PC-3 (cell line): Measurements from ENCODE around the gene LRRC8C. TPM values are rescaled to one million over a fixed set of nuclear protein-coding genes. Genes with fewer than 3 reads are reported as not detected.

ENCODE experiments used
- ATAC-seq: fragments of 200-7000 bp; cut with Tn5 transposase; 2 replicates; pipeline ENCODE4 v1.9.1; 2020; ENCODE audit warnings: mild to moderate bottlenecking, moderate library complexity
- BruUV-seq: library from RNA; stranded (reverse); fragments of 400-500 nt; replicated peaks from 2 replicates; lab custom pipeline; 2021; lab: Mats Ljungman, UMichigan
- CTCF ChIA-PET: fragments of 300-600 bp; sonication (Branson Sonifier 250); formaldehyde crosslinking; loops from one replicate; lab custom pipeline; 2022; ENCODE audit warnings: antibody characterized with exemption; lab: Charles Lee
- POLR2A ChIA-PET: fragments of 300-600 bp; sonication (Branson Sonifier 250); formaldehyde crosslinking; loops from one replicate; lab custom pipeline; 2022; ENCODE audit warnings: antibody characterized with exemption; ENCODE audit not compliant: unreplicated experiment; lab: Charles Lee
- DNase-seq: peaks from one replicate; pipeline ENCODE4 v3.0.0-alpha.2; 2015
- H2AFZ ChIP-seq: fragments of 300-600 bp; sonication (generic); 2 replicates; pipeline ENCODE4 v1.6.0; 2016; ENCODE audit warnings: antibody characterized with exemption, low read length
- H3F3A ChIP-seq: fragments of 300-600 bp; sonication (generic); one replicate; pipeline ENCODE4 v1.6.0; 2017; ENCODE audit warnings: antibody characterized with exemption, low read length, control low read depth, mild to moderate bottlenecking; ENCODE audit not compliant: unreplicated experiment
- H3K27ac ChIP-seq: fragments of 300-600 bp; sonication (generic); 2 replicates; pipeline ENCODE4 v1.5.1; 2016; ENCODE audit warnings: mild to moderate bottlenecking, low read length
- H3K27me3 ChIP-seq: fragments of 300-600 bp; sonication (generic); 2 replicates; pipeline ENCODE4 v1.6.1; 2016; ENCODE audit warnings: low read length, mixed read lengths
- H3K36me3 ChIP-seq: fragments of 300-600 bp; sonication (generic); 2 replicates; pipeline ENCODE4 v1.6.1; 2016; ENCODE audit warnings: low read depth, mixed run types, low read length, mixed read lengths
- H3K4me1 ChIP-seq: fragments of 300-600 bp; sonication (generic); 2 replicates; pipeline ENCODE4 v1.5.1; 2016; ENCODE audit warnings: low read length; ENCODE audit not compliant: insufficient read depth
- H3K4me2 ChIP-seq: fragments of 300-600 bp; sonication (generic); 2 replicates; pipeline ENCODE4 v1.6.0; 2016; ENCODE audit warnings: low read length
- H3K4me3 ChIP-seq: fragments of 300-600 bp; sonication (generic); 2 replicates; pipeline ENCODE4 v1.5.1; 2016; ENCODE audit warnings: mild to moderate bottlenecking, low read length, mixed read lengths
- H3K79me2 ChIP-seq: fragments of 300-600 bp; sonication (generic); 2 replicates; pipeline ENCODE4 v1.6.1; 2017; ENCODE audit warnings: low read length, mixed read lengths
- H3K9ac ChIP-seq: fragments of 300-600 bp; sonication (generic); 2 replicates; pipeline ENCODE4 v1.6.0; 2016; ENCODE audit warnings: mild to moderate bottlenecking, low read length
- H3K9me2 ChIP-seq: fragments of 300-600 bp; sonication (generic); replicated peaks from 2 replicates; pipeline ENCODE4 v1.6.1; 2016; ENCODE audit warnings: mixed run types, low read length, mixed read lengths
- H3K9me3 ChIP-seq: fragments of 300-600 bp; sonication (generic); 2 replicates; pipeline ENCODE4 v1.6.1; 2016; ENCODE audit warnings: low read length, mixed read lengths
- H4K20me1 ChIP-seq: fragments of 300-600 bp; sonication (generic); 2 replicates; pipeline ENCODE4 v1.6.1; 2016; ENCODE audit warnings: low read length, mixed read lengths
- CTCF ChIP-seq: fragments of 300-600 bp; sonication (generic); conservative IDR thresholded peaks from 2 replicates; pipeline ENCODE4 v1.5.1; 2017; ENCODE audit warnings: antibody characterized with exemption, low read depth, mild to moderate bottlenecking, low read length
- EZH2 ChIP-seq: fragments of 300-600 bp; sonication (generic); IDR thresholded peaks from one replicate; pipeline ENCODE4 v1.6.1; 2017; ENCODE audit warnings: antibody characterized with exemption, mild to moderate bottlenecking, low read length; ENCODE audit not compliant: unreplicated experiment
- EZH2phosphoT487 ChIP-seq: fragments of 300-600 bp; sonication (generic); IDR thresholded peaks from 2 replicates; pipeline ENCODE4 v1.6.1; 2018; ENCODE audit warnings: mild to moderate bottlenecking, antibody characterized with exemption, low read length, borderline replicate concordance
- intact Hi-C: fragments of 100-400 bp; cut with micrococcal nuclease; formaldehyde crosslinking; loops from 2 replicates; pipeline ENCODE4 v1.9.0; 2023
- total RNA-seq: library from RNA; depleted of rRNA; stranded (reverse); fragments of >200 nt; gene quantifications from 2 replicates; pipeline ENCODE4 v1.2.3, GENCODE V29; 2014

Gene LRRC8C
- total RNA-seq, 1 experiment from 2014 or later: 4.3 TPM

- H4K20me1 ChIP-seq: no peaks in the 10 kb centered on the region
- intact Hi-C loops: no loop called here
- H3K4me2 ChIP-seq: no peak overlapping the region
- H3K4me3 ChIP-seq: no peak overlapping the region
- H3K9ac ChIP-seq: no peak overlapping the region
- no peak overlapping the region for H2AFZ ChIP-seq
- no peaks in the 10 kb centered on the region for H3K27me3 ChIP-seq
- no peaks in the 10 kb centered on the region for H3K36me3 ChIP-seq
- DNase-seq (no peak), ATAC-seq (no peak)
- no TSS peak for BruUV-seq
- no peaks in the 10 kb centered on the region for H3F3A ChIP-seq
- CTCF ChIA-PET: no interaction called here
- no peaks in the 10 kb centered on the region for H3K9me2 ChIP-seq
- H3K79me2 ChIP-seq: no peaks in the 10 kb centered on the region
- H3K9me3 ChIP-seq: no peaks in the 10 kb centered on the region
- H3K4me1 ChIP-seq: peaks cover 23% of the 10 kb centered on the region
- POLR2A ChIA-PET: no interaction called here
- TF ChIP-seq EZH2 (no peak), EZH2phosphoT487 (no peak), CTCF (no peak)
- no peak overlapping the region for H3K27ac ChIP-seq
Observed at GRCh38 chr1:89596698-89597097, 36.2 kb upstream of the LRRC8C start.

- POLR2A ChIA-PET: no interaction called here
- no peaks in the 10 kb centered on the region for H3K36me3 ChIP-seq
- H3K9me2 ChIP-seq: no peaks in the 10 kb centered on the region
- H3K27ac ChIP-seq: no peak overlapping the region
- peak; percentile 76 for ATAC-seq
- H3K4me3 ChIP-seq: no peak overlapping the region
- no peaks in the 10 kb centered on the region for H3K79me2 ChIP-seq
- no peaks in the 10 kb centered on the region for H3F3A ChIP-seq
- no peaks in the 10 kb centered on the region for H3K27me3 ChIP-seq
- H3K4me2 ChIP-seq: no peak overlapping the region
- CTCF ChIA-PET: interaction anchor here (0.5 to 0.6 kb wide), 2 partner anchors 36 to 909 kb away, joined by 3 to 9 read pairs; no protein-coding TSS in a partner anchor
- H2AFZ ChIP-seq: no peak overlapping the region
- H3K4me1 ChIP-seq: peaks cover 13% of the 10 kb centered on the region
- DNase-seq: peak; percentile 71
- H3K9ac ChIP-seq: no peak overlapping the region
- no peaks in the 10 kb centered on the region for H4K20me1 ChIP-seq
- TF ChIP-seq CTCF: peak; percentile 77
- TF ChIP-seq EZH2: no peak
- intact Hi-C loops: loop anchor here (1.0 to 2.0 kb wide), 4 partner anchors 52 to 115 kb away; no protein-coding TSS in a partner anchor
- BruUV-seq: no TSS peak
- no peaks in the 10 kb centered on the region for H3K9me3 ChIP-seq
Observed at GRCh38 chr1:89598450-89599331, 34.2 kb upstream of the LRRC8C start.

GRCh38 chr1:89599332-89599630 is 33.6 kb upstream of the LRRC8C start:
- Histone ChIP-seq H3K4me3 (no peak overlapping the region), H3K9me2 (no peaks in the 10 kb centered on the region), H3K9me3 (no peaks in the 10 kb centered on the region), H3K4me2 (no peak overlapping the region), H3K27me3 (no peaks in the 10 kb centered on the region), H3K9ac (no peak overlapping the region), H3K79me2 (no peaks in the 10 kb centered on the region), H4K20me1 (no peaks in the 10 kb centered on the region), H2AFZ (no peak overlapping the region), H3F3A (no peaks in the 10 kb centered on the region), H3K36me3 (no peaks in the 10 kb centered on the region), H3K27ac (no peak overlapping the region), H3K4me1 (peaks cover 15% of the 10 kb centered on the region)
- ATAC-seq (no peak), DNase-seq (no peak)
- ChIA-PET CTCF (interaction anchor here (0.5 kb wide), 1 partner anchor 35 kb away, joined by 3 read pairs; no protein-coding TSS in a partner anchor), POLR2A (no interaction called here)
- intact Hi-C loops: loop anchor here (1.0 to 2.0 kb wide), 4 partner anchors 52 to 116 kb away; no protein-coding TSS in a partner anchor
- TF ChIP-seq CTCF (0 out of 2 replicates have a peak, but pooled peaks have one; percentile 23), EZH2 (no peak), EZH2phosphoT487 (no peak)
- no TSS peak for BruUV-seq
